HS-5 (cell line): ENCODE results near the gene NFATC4.

Experiments used
- DNase-seq: peaks from one replicate; pipeline ENCODE4 v3.0.0-alpha.2; 2012; ENCODE audit warnings: low read depth

The NFATC4 gene

DNA sequence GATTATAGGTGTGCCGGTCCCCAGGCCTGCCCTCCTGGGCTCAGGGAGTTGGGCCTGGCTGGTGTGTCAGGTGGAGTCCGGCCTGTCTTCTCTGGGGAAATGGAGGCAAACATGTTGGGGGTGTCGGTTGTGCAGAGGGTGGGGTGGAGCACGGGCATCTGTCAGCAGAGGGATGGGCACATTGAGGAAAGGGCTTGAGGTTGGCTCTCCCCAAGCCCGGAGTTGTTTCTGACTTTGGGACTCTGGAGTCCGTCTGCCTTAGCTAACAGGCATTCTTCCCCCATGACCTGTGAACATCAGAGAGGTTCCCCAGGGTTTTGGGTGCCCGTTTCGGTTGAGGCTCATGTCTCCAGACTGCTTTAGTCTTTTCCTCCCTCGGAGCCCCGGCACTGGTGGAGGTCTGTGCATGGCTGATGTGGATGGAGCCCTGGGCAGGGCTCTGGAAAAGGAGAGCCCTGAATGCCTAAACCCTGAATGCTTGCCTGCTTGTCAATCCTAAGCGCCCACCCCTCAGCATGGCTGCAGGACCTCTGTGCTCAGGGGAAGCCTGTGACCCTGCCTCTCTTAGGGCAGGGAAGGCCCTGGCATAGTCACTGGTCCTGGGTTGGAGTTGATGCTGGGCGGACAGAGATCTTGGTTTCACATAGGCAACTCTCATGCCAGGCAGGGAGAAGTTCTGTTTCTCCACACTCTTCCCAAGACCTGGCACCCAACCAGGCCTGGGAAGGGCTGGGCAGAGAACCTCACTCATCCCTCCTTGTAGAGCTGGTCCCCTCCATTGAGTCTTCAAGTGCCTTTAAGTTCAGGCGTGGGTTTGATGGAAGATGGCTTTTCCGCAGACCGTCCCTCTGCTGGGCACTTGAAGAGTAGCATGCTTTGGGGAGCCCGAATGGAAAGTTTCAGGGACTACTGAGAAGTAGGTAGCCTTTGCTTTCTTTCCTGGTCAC lies 43.7 kb downstream of the NFATC4 start:
- no peak for DNase-seq

DNA sequence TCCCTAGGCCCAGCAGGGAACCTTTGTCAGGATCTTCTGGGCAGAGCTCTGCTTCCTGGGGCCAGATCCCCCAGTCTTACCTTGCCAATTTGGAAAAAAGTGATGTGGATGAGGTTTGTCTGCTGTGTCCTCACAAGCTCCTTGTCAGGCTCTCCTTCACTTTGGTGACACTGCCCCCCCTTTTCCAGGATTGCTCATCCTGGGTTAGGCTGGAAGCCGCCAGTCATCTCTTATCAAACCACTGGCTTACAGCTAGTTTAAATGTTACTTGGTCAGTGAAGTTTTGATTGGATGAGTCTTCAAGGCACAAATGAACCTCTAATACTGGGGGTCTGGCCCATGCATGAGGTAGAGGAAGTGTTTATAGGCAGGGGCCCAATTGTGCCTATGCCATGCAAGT lies 46.1 kb downstream of the NFATC4 start:
- no peak for DNase-seq

DNA sequence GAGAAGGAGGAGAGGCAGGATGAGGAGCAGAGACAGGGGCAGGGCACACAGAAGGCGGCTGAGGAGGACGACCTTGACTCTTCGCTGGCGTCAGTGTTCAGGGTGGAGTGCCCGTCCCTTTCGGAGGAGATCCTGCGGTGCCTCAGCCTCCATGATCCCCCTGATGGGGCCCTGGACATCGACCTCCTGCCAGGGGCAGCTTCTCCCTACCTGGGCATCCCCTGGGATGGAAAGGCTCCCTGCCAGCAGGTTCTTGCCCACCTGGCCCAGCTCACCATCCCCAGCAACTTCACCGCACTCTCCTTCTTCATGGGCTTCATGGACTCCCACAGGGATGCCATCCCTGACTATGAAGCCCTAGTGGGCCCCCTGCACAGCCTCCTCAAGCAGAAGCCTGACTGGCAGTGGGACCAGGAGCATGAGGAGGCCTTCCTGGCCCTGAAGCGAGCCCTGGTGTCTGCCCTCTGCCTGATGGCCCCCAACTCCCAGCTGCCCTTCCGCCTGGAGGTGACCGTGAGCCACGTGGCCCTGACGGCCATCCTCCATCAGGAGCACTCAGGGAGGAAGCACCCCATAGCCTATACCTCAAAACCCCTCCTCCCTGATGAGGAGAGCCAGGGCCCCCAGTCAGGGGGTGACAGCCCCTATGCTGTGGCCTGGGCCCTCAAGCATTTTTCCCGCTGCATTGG lies 46.9 kb downstream of the NFATC4 start:
- DNase-seq, result no peak

DNA sequence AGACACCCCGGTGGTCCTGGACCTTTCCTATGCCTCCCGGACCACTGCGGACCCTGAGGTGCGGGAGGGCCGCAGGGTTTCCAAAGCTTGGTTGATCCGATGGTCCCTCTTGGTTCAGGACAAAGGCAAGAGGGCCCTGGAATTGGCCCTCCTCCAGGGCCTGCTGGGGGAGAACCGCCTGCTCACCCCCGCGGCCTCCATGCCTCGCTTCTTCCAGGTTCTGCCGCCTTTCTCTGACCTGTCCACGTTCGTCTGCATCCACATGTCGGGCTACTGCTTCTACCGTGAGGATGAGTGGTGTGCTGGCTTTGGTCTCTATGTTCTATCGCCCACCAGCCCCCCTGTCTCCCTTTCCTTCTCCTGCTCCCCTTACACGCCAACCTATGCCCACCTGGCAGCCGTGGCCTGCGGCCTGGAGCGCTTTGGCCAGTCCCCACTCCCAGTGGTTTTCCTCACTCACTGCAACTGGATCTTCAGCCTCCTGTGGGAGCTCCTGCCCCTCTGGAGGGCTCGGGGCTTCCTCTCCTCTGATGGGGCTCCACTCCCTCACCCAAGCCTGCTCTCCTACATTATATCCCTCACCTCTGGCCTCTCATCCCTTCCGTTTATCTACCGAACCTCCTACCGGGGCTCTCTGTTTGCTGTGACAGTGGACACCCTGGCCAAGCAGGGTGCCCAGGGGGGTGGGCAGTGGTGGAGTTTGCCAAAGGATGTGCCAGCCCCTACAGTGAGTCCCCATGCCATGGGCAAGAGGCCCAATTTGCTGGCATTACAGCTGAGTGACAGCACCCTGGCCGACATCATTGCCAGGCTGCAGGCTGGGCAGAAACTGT lies 47.7 kb downstream of the NFATC4 start:
- no peak for DNase-seq

DNA sequence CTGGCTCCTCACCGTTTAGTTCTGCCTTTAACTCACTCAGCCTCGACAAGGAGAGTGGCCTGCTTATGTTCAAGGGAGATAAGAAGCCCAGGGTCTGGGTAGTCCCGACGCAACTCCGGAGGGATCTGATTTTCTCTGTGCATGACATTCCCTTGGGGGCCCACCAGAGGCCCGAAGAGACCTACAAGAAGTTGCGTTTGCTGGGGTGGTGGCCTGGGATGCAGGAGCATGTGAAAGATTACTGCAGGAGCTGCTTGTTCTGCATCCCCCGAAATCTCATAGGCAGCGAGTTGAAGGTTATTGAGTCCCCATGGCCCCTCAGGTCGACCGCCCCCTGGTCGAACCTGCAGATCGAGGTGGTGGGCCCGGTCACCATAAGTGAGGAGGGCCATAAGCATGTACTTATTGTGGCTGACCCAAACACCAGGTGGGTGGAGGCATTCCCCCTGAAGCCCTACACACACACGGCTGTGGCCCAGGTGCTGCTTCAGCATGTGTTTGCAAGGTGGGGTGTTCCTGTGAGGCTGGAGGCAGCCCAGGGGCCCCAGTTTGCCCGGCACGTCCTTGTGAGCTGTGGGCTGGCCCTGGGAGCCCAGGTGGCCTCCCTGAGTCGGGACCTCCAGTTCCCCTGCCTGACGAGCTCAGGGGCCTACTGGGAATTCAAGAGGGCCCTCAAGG lies 48.4 kb downstream of the NFATC4 start:
- DNase-seq, result no peak

DNA sequence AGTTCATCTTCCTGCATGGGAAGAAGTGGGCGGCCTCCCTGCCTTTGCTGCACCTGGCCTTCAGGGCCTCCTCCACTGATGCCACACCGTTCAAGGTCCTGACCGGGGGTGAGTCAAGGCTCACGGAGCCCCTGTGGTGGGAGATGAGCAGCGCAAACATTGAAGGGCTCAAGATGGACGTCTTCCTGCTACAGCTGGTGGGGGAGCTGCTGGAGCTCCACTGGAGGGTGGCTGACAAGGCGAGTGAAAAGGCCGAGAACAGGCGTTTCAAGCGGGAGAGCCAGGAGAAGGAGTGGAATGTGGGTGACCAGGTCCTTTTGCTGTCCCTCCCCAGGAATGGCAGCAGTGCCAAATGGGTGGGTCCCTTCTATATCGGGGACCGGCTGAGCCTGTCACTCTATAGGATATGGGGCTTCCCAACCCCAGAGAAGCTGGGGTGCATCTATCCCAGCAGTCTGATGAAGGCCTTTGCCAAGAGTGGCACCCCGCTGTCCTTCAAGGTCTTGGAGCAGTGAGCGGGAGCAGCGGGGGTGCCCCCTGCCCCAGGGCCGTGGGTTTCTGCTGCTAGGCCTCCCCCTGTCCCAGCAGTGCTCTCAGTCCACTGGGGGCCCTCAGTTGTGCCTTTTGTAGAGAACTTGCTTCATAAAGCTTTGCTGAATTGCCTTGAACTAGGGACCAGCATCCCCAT lies 49.1 kb downstream of the NFATC4 start:
- no peak for DNase-seq

DNA sequence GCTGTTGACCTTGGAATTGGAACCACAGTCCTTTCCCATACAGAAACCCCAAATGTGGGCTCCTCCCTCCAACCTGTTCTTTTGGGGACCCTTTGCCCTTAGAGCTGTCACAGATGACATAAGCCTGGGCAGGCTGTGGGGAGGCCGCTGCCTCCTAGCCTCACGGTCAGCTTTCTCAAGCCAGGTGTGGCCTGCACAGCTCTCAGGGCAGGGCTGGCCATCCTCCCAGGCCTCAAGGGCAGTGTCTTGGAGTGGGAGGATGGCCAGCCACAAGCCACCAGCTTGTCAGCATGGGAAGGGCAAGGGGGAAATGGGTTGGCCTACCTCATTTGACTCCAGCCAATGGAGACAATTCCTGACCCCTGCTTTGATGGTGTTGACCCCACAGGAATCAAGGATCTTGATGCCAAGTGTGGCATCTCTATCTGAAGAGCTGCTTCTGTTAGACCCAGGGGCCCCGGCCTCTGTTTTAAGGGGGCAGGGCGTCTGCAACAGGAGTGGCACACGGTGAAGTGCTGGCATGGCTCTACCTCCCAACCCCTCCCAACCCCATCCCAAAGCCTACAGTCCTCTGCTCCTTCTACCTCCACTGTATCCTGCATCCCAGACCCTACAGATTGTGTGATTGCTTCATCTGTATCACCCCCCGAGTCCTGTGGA lies 50.0 kb downstream of the NFATC4 start:
- DNase-seq, result no peak

DNA sequence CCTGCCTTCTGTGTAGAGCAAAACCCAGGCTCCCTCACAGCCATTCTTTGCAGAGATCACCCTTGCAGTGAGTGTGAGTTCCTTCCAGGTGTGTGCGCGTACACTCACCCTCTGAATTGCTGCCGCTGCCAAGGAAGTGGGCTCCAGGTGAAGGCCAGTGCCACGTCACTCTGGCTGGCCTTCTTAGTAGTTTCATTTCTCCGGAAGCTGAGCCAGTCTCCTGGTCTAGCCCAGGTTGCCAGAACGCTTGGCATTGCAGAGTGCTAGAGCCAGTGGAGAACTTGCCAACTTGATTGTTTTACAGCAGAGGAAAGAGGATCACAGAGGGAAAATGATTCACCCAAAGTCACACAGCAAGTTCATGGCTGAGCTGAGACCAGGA lies 50.5 kb downstream of the NFATC4 start:
- DNase-seq, result no peak

DNA sequence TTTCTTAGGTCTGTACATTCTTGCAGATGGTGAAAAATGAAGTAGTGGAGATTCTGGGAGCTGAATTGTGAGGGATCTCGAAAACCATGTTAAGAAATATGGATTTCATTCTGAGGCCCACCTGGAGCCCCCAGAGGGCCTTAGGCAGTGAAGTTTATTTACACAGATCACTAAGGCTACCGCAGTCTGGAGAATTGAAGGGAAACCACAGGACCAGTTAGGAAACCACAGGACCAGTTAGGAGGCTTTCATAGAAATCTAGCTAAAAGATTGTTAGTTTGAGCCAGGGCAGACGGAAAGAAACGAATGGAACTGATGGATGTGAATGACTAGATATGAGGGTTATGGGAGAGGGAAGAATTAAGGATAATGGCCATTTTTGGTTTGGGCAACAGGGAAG lies 54.3 kb downstream of the NFATC4 start:
- no peak for DNase-seq

DNA sequence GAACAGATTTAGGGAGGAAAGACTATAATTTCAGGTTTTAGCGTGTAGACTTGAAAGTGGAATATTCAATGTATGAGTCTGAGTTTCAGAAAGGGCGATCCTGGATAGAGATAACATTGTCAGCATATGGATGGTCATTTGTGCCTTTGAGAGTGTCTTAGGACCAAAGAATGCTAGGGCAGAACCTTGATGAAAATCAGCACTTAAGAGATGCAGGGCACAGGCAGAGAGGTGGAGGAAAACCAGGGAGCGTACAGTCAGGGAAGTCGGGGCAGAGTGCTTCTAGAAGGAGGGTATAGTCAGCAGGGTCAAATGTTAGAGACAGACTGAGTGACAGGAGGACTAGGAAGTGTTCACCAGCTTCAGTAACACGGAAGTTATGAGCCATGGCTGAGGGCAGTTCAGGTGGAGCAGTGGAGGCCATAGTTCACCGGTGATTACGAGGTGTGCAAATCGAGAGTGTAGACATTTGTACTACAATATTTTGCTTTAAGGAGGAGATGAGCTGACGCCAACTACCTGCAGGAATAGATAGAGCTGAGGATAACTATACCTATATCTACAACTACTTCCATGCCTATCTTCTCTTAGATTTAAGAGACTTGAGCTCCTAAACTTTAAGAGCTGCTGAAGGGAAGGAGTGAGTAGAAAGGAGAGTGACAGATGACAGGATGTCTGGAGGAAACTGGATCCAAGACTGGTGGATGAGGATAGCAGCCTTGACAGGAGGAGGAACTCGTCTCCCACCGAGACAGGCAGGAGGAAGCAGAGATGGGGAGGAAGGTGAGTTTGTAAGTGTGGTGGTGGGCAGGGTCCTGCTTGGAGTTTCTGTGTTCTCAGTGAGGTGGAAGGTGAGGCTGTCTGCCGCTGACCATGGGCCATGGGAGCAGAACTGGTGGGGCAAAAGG lies 55.0 kb downstream of the NFATC4 start:
- DNase-seq, result no peak

DNA sequence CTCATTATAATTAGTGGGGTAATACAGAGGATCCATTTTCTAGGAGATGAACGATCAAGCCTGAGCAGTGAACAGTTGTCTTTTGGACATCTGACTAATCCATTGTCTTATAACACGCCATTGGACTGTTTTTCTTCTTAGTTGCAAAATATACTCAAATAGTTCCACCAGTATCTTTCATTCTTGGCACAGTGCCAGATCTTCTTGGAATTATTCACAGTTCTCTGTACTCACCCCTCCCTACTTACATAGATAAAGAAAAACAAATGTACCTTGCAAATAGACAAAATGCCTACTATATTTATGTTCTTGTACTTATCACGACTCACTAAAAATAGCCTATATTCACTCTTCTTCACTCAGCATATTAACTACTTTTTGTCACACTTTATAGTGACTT lies 57.7 kb downstream of the NFATC4 start:
- DNase-seq, result no peak

DNA sequence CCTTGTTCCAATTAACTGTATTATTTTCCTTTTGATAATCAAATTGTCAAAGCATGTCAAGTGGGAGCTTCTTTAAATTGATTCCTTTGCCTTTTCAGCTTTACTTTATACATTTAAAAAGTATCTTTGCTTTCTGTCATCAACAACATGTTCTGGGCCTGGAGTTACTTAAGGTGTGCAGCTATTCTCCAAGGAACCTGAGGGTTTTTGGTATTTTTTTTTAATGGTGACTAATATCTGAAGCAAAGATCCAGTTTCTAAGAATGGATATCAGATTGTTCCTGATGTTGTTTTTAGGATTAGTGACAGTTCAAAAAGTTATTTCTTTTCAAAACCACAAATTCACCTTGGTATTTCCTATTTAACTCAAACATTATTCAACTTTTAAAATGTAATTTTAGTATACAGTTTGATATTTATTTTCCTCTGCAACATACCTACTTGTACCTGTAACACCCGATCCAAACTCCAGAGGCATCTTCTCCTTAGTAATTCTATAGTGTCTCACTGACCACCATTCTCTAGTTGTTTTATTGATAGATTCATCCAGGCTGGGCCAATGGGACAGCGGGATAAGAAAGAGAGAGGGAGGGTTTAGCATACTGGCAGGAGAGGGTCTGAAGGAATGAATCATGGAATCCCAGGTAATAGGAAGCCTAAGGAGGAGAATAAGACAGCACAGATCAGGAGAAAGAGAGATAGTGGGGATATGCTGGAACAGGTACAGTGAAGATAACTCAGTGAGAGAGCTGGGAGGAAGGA lies 58.3 kb downstream of the NFATC4 start:
- DNase-seq, result no peak

DNA sequence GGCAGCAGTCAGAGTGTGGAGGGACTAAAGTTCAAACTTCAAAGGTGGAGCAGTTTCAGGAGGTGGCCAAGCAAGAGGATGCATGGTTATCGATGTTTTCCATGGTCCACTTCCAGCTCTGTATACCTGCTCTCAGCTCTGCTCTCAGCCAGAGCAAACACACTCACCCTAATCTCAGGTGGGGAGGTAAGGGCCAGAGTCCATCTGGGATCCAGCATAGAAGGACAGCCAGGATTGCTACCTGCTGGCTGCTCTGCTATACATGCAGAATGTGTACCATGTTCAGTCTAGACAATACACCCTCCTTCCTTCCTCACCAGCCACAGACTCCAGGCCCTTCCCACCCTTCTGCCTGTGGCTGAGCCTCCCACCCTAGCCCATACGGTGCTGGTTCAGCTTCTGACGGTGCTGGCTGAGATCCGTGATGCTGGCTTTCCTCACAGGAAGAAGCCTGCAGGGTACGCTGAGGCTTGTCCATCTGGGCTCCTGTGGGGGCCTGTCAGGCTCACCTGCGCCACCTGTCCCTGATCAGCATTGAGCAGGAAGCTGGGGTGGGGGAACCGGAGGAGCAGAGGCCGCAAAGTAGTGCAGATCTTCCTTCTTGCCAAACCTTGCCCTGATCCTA lies 59.0 kb downstream of the NFATC4 start:
- DNase-seq, result no peak

DNA sequence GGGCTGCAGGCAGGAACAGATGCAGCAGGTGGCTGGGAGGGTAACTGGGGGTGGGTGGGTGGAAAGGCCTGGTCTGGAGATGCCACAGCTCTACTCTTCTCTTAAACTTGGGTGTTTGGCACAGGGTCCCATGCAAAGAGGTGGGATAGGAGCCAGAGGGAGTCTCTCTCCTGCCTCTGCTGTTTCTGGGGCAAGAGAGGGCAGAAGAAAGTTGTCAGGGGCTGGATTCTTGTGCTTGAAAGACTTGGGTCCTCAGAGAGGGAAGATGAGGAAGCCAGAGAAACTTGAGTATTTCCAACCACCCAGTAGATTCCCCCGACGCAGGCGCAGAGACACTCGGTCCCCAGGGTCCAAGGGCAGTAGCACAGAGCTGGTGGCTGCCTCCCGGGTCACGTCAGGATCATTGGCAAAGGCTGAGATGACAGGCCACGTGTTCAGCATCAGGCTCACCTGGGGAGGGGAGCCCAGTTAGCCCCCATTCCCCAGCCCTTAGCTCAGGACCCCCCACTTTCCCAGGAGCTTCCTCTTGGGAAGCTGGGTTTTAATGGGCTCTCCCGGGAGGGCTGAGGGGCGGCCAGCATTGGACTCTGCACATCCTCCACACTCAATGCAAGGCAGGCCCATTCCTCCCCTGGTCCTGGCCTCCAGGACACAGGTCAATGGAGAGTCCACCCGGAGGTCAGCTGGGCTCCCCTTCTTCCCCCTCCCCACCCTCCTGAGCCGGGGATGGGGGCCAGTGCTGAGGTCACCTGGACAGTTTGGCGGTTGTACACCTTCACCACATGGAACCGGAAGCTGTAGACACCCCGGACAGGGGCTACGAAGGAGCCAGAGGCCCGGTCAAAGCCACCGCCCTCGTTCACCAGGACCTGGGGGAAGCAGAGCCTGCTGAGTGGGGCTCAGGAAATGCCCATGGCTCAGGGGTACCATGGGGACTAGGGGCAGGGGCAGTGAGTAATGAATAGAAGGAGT lies 59.8 kb downstream of the NFATC4 start:
- DNase-seq, result no peak

DNA sequence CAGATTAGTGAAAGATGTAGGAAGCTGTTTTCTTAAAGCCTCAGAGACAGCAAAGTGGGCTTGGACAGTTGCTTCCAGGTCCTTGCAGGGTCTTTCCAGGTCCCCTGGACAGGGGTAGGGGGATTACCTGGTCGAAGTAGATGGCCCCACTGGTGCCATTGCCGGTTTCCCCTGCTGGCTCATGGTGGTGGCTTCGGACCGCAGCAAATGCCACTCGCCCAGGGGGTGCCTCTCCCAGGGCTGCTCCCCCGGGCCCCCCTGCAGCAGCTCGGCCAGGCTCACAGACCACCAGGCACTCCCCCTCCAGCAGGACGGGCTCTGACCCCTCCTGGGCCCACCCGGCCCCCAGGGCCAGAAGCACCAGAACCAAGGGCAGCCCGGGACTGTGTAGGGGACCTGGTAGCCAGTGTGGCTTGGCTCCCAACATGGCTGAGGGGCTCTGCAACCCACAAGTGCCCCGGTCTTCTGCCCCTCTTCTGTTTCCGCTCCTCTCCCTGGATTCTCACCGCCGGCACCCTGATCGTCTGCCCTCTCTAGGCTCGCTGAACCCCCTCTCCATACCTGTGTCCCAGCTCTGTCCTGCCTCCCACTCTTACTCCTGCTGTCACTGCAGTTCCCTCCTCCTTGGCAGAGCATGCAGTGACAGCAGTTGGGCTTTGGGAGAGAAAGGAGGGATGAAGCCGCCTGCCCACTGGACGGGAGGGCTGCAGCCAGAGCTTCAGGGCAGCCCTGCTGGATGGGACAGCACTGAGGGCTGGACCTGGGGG lies 60.8 kb downstream of the NFATC4 start:
- DNase-seq, result no peak
